Fibroblast of pulmonary artery (primary cell): ENCODE results near the gene SEC23B.

ENCODE experiments used
- DNase-seq: peaks from one replicate; pipeline ENCODE4 v3.0.0-alpha.2; 2010; ENCODE audit warnings: low read depth
- H3K4me3 ChIP-seq: replicated peaks from 2 replicates; pipeline ENCODE4 v1.5.1; 2011; ENCODE audit warnings: low read depth, mild to moderate bottlenecking, control low read depth, low read length, moderate library complexity
- TF ChIP-seq, protein P1 (sequence below): IDR thresholded peaks from 2 replicates; pipeline ENCODE4 v1.5.1; 2011; ENCODE audit warnings: mild to moderate bottlenecking, control low read depth, low read length, inconsistent platforms; ENCODE audit errors: missing control alignments

Gene SEC23B

GRCh38 chr20:18566892-18567738, 59.4 kb downstream of the SEC23B start, which contains the start of gene SMIM26:
Gene SMIM26, plus strand, starts transcription at chr20:18567432. Its CDS starts 47 bp downstream, at chr20:18567479.
- TF ChIP-seq, protein P1, sequence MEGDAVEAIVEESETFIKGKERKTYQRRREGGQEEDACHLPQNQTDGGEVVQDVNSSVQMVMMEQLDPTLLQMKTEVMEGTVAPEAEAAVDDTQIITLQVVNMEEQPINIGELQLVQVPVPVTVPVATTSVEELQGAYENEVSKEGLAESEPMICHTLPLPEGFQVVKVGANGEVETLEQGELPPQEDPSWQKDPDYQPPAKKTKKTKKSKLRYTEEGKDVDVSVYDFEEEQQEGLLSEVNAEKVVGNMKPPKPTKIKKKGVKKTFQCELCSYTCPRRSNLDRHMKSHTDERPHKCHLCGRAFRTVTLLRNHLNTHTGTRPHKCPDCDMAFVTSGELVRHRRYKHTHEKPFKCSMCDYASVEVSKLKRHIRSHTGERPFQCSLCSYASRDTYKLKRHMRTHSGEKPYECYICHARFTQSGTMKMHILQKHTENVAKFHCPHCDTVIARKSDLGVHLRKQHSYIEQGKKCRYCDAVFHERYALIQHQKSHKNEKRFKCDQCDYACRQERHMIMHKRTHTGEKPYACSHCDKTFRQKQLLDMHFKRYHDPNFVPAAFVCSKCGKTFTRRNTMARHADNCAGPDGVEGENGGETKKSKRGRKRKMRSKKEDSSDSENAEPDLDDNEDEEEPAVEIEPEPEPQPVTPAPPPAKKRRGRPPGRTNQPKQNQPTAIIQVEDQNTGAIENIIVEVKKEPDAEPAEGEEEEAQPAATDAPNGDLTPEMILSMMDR, result no peak
- DNase-seq, result peak; percentile 89
- peak within 1 kb of the TSS; percentile 77 for H3K4me3 ChIP-seq

DNA sequence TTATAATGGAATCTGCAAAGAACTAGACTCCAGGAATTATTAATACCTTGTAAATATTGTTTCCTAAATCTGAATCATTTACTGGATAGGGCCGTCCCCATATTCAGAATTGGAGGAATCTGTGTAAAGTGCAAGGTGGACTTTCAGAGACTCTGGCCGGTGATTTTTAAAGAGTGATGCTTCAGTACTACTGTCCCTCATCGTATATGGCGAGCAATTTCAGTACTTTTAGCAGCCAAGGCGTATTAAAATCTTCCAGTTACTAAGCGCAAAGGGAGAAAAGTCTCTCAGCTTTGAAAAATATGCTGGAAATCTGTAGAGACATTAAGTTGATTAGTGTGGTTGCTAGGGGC, 60.0 kb downstream of the SEC23B start:
- no peak for DNase-seq
- H3K4me3 ChIP-seq, result peak overlapping the region; percentile 77
- TF ChIP-seq, protein P1, result no peak

- no peak for DNase-seq
- TF ChIP-seq, protein P1, result no peak
- H3K4me3 ChIP-seq, result no peak overlapping the region
Observed at GRCh38 chr20:18571009-18571408, 63.3 kb downstream of the SEC23B start.

DNA sequence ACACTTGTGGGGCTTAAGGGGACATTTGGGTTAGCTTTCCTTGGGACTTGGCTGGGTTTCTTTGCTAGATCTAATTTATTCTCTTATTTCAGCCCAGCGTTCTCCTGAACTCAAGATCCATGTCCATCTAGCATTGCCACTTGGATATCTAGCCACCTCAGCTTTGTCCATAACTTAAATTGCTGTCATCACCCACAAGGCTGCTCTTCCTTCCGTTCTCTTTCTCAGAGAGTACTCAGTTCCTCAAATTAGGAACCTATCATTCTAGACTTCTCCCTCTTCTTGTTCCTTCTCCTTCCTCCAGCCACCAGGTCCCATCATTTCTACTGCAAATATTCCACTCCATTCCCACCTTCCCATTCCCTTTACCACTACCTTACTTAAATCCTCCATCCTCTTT, 63.8 kb downstream of the SEC23B start:
- no peak for DNase-seq
- TF ChIP-seq, protein P1, result no peak

GRCh38 chr20:18577942-18578341, 70.2 kb downstream of the SEC23B start:
- H3K4me3 ChIP-seq, result no peak overlapping the region
- no peak for DNase-seq
- TF ChIP-seq, protein P1, result no peak

More for the DNA sequence above, 63.8 kb downstream of the SEC23B start:
- no peak overlapping the region for H3K4me3 ChIP-seq

GRCh38 chr20:18578581-18578980, 70.8 kb downstream of the SEC23B start:
- DNase-seq, result no peak
- TF ChIP-seq, protein P1, result no peak
- no peak overlapping the region for H3K4me3 ChIP-seq

DNA sequence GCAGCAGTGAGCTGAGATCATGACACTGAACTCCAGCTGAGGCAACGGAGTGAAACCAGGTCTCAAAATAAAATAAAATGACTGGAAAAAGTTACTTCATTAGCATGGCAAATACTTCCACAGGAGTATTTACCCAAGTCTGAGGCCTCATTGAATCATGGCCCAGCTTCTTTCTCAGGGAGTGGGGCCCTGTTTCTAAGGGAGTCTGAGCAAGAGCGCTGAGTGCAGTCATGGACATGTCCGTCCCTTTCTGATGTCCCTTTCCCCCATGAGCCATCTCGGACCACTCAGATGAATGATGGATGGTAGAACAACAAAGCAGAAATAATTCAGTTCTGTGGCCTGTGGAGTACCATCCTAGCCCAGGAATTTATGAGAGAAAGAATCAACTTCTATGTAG, 72.3 kb downstream of the SEC23B start:
- no peak for DNase-seq
- TF ChIP-seq, protein P1, result no peak
- no peak overlapping the region for H3K4me3 ChIP-seq
